ENCODE data around the gene HIRA. TPM values are rescaled to one million over a fixed set of nuclear protein-coding genes. Genes with fewer than 3 reads are reported as not detected.

The HIRA gene
- total and polyA plus RNA-seq, 8 donors = 18.4 to 30.6 (median 25.2) TPM

DNA sequence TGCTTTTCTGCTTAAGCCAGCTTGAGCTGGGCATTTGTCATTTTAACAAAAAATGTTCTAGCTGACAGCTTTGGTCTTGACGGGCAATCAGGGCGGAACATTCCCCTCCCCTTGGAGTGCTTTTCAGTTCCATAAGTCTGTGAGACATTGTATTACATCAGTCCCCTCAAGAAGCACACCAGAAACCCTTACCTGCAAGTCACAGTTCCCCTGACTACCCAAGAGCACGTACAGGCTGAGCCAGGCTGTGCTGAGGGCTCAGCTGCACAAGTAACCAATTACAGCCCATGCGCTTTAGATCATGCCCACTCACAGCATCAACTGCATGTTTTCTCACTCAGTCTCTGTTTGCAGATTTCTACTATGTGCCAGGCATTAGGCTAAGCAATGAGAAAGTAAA lies 19.1 kb downstream of the HIRA start:
- DNase-seq (no peak), ATAC-seq (no peak)
- H3K27ac ChIP-seq = no peak overlapping the region
- H3K36me3 ChIP-seq = peaks cover 2 to 35% of the 10 kb centered on the region in 2 donors
- TF ChIP-seq, protein P1, sequence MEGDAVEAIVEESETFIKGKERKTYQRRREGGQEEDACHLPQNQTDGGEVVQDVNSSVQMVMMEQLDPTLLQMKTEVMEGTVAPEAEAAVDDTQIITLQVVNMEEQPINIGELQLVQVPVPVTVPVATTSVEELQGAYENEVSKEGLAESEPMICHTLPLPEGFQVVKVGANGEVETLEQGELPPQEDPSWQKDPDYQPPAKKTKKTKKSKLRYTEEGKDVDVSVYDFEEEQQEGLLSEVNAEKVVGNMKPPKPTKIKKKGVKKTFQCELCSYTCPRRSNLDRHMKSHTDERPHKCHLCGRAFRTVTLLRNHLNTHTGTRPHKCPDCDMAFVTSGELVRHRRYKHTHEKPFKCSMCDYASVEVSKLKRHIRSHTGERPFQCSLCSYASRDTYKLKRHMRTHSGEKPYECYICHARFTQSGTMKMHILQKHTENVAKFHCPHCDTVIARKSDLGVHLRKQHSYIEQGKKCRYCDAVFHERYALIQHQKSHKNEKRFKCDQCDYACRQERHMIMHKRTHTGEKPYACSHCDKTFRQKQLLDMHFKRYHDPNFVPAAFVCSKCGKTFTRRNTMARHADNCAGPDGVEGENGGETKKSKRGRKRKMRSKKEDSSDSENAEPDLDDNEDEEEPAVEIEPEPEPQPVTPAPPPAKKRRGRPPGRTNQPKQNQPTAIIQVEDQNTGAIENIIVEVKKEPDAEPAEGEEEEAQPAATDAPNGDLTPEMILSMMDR (IDR thresholded peaks at IDR 0.05) = no peak
- no peaks in the 10 kb centered on the region for H3K27me3 ChIP-seq
- peaks cover 0 to 7% of the 10 kb centered on the region in 2 donors for H3K4me1 ChIP-seq
- intact Hi-C loops (cut with DNase I) = no loop called here
- H3K4me3 ChIP-seq = no peak overlapping the region
- H3K9me3 ChIP-seq = no peaks in the 10 kb centered on the region

DNA sequence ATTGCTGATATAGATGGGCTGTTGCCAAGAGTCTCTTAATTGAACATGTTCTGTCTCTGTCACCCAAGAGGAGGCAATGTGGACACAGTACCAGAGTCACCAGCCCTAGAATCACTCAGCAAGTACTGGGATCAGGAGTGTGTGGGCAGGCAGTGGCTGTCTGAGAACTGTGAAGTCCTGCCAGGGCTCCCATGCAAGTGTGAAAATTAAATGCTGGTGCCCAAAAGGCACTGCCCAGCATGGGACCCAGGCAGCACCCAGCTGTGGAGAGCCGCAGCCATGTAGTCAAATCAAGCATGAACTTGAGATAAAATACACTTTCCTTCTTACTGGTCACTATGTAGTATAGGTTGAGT lies 19.9 kb downstream of the HIRA start:
- peaks cover 0 to 1% of the 10 kb centered on the region in 2 donors for H3K4me1 ChIP-seq
- no peaks in the 10 kb centered on the region for H3K9me3 ChIP-seq
- no peak overlapping the region for H3K27ac ChIP-seq
- peaks cover 2 to 43% of the 10 kb centered on the region in 2 donors for H3K36me3 ChIP-seq
- TF ChIP-seq, protein P1 (IDR thresholded peaks at IDR 0.05) = no peak
- H3K27me3 ChIP-seq = no peaks in the 10 kb centered on the region
- H3K4me3 ChIP-seq = no peak overlapping the region
- no peak for ATAC-seq
- DNase-seq = no peak
- intact Hi-C loops (cut with DNase I) = no loop called here

DNA sequence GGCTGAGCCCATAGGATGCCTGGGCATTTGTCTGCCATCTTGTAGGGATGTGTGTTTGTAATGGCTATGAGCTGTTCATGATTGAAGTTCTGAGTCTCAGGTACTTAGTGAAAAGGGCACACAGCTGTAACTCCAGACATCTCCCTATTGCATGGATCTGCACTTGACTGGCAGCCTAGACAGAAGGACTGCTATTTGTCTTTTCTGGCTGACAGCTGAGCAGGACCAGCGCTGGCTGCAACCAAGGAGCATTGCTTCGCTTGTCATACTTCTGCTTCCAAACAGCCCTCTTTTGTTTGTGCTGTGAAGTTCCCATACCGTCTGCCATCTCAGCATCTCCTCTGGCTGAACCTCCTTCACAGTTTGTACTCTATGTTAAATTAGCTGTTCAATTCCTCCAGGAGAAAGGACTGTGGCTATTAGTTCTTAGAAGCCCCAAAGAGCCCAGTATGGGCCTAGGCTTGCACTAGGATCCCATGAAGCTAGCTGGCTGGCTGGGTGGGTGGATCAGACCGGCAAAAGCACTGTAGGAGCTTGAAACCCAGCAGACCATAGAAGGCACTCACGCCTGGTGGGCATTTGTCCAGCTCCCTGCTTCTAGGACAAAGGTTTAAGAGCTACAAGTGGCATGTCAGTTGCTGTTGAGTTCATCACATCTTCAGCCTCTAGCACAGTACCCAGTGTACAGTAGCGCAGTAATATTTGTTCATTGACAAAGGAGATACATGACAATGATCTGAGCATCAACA lies 20.4 kb downstream of the HIRA start:
- DNase-seq = no peak
- TF ChIP-seq, protein P1 (IDR thresholded peaks at IDR 0.05) = no peak
- intact Hi-C loops (cut with DNase I) = no loop called here

DNA sequence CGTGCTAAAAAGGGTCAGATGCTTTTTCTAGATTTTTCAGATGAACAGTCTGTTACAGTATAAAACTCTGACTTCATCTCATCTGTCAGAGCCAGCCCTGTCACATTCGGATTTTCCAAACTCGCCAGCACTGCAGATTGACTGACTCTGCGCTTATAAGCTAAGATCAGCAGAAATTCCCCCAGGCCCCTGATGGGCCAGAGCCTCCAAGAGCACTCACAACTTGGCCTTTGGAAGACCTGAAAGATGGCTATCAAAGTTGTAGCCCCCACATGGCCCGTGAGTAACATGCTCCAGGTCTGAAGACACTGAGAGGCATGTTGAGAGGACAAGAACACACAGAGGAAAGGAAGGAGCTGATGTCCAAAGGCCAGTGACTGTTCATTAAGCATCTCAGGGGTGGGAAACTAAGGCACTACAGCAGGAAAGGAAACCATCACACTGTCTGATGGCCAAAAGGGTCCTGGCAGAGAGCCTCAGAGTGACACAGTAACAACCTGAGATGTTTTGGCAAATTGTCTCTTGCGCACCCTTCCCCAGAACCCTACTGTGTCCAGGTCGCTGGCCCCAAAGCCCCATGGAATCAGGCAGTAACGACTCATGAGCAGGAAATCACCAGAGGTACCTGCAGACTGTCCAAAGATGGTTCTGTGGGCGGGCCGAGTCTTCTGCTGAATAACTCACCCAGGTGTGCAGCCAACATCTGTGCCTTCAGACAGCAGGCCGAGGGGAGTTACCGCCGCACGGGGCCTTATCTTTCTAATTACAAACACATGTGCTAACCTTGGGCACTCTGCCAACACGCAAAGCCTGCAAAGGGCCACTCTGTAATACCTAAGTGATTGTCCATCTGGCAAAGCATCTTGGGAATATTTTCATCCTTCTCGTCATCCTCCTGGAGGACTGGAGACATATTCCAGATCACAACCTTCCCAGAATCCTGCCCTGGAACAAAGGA lies 23.6 kb downstream of the HIRA start:
- Histone ChIP-seq H3K27me3 (no peaks in the 10 kb centered on the region), H3K9me3 (no peaks in the 10 kb centered on the region), H3K27ac (no peak overlapping the region), H3K4me1 (no peaks in the 10 kb centered on the region), H3K4me3 (no peak overlapping the region), H3K36me3 (peaks cover 2 to 69% of the 10 kb centered on the region in 2 donors)
- ATAC-seq (no peak), DNase-seq (no peak)
- TF ChIP-seq, protein P1 (IDR thresholded peaks at IDR 0.05) = no peak
- intact Hi-C loops (cut with DNase I) = no loop called here

More for the DNA sequence above, 20.4 kb downstream of the HIRA start:
- H3K36me3 ChIP-seq = peaks cover 2 to 49% of the 10 kb centered on the region in 2 donors
- H3K4me1 ChIP-seq = no peaks in the 10 kb centered on the region
- no peak for ATAC-seq
- no peaks in the 10 kb centered on the region for H3K27me3 ChIP-seq
- no peaks in the 10 kb centered on the region for H3K9me3 ChIP-seq
- no peak overlapping the region for H3K27ac ChIP-seq
- H3K4me3 ChIP-seq = no peak overlapping the region

DNA sequence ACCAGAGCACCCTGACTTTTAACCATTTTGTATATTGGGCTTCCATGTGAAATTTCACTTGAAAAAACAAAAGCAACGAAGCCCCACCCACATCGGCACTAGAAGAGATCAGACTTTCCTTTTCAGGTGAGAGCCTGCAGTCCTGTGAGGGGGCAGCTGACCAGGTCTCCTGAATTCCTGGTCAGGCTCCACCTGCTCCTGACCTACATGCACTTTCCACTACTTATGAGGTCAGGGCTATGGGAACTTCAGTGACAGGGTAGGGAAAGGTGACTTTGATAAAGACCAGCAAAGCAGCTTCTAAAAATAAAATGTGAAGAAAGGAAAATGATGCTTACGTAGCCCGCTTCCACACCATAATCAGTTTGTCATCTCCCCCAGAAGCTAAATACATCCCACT lies 24.7 kb downstream of the HIRA start:
- DNase-seq (no peak), ATAC-seq (no peak)
- Histone ChIP-seq H3K27ac (no peak overlapping the region), H3K27me3 (no peaks in the 10 kb centered on the region), H3K4me1 (no peaks in the 10 kb centered on the region), H3K4me3 (no peak overlapping the region), H3K9me3 (no peaks in the 10 kb centered on the region), H3K36me3 (peaks cover 2 to 73% of the 10 kb centered on the region in 2 donors)
- intact Hi-C loops (cut with DNase I) = no loop called here
- TF ChIP-seq, protein P1 (IDR thresholded peaks at IDR 0.05) = no peak

All from left lung (tissue), 10 donors.